ENCODE measurements around the gene RBMS2.

Gene RBMS2

GRCh38 chr12:56629459-56630179 is 108.0 kb downstream of the RBMS2 start:
- Histone ChIP-seq H4K20me1 (ENCODE audit: insufficient read depth, low read length) (no peaks in the 10 kb centered on the region), H3K79me2 (ENCODE audit: insufficient read depth, low read length) (peaks cover 52% of the 10 kb centered on the region), H3K4me2 (ENCODE audit: low read length) (peak overlapping the region; percentile 97), H3K27ac (ENCODE audit: low read depth, low read length, poor library complexity, severe bottlenecking) (peak overlapping the region; percentile 75), H2AFZ (ENCODE audit: low read length) (no peak overlapping the region), H3K36me3 (ENCODE audit: insufficient read depth, low read length) (peaks cover 15% of the 10 kb centered on the region; the same call in 1 of the 2 replicates), H3K9me2 (ENCODE audit: low read depth, low read length) (no peaks in the 10 kb centered on the region), H3F3A (ENCODE audit: insufficient read depth, low read length) (0 out of 2 replicates have a peak, but pooled peaks cover 4% of the 10 kb centered on the region), H3K9ac (ENCODE audit: low read length) (peak overlapping the region; percentile 88), H3K27me3 (ENCODE audit: insufficient read depth, low read length) (no peaks in the 10 kb centered on the region), H3K4me1 (ENCODE audit: insufficient read depth, low read length, severe bottlenecking) (peaks cover 63% of the 10 kb centered on the region), H3K4me3 (ENCODE audit: low read depth, low read length, poor library complexity, severe bottlenecking) (peak overlapping the region; percentile 87), H3K9me3 (ENCODE audit: low read length) (no peaks in the 10 kb centered on the region)
- TF ChIP-seq CTCF (IDR thresholded peaks at IDR 0.05; ENCODE audit: low read length) (no peak), EZH2 (IDR thresholded peaks at IDR 0.05; ENCODE audit: borderline replicate concordance, low read length) (no peak)

DNA sequence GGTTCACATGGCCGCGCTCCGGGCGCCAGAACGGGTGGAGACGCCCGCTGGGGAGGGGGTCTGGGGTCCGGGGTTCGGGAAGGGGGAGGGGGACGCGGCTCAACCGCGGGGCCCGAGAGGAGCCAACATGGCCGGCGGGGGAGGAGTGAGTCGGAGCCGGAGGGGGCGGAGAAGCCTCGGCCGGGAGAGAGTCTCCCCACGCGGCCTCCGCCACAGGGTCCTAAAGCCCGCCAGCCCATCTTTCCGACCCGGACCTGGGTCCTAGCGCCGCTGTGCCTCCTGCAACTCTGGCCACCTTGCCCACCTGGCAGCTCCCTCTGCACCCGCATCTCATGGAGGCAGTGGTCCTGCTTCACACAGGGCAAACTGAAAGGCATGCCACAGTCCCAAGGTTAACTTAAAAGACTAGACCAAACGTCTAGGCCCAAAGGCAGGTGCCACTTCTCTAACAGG is 108.6 kb downstream of the RBMS2 start, which contains the start of gene BAZ2A:
Gene BAZ2A (minus strand): TSS at position 147 of the 453 bp plus-strand sequence. CDS start 12,796 bp downstream, outside the sequence.
- Histone ChIP-seq H3K36me3 (ENCODE audit: insufficient read depth, low read length) (peaks cover 14% of the 10 kb centered on the region; the same call in 1 of the 2 replicates), H3K27me3 (ENCODE audit: insufficient read depth, low read length) (no peaks in the 10 kb centered on the region), H3K4me2 (ENCODE audit: low read length) (peak within 1 kb of the TSS; percentile 97), H3K9ac (ENCODE audit: low read length) (peak within 1 kb of the TSS; percentile 88), H3K27ac (ENCODE audit: low read depth, low read length, poor library complexity, severe bottlenecking) (peak within 1 kb of the TSS; percentile 75), H3K4me3 (ENCODE audit: low read depth, low read length, poor library complexity, severe bottlenecking) (peak within 1 kb of the TSS; percentile 87), H3K9me3 (ENCODE audit: low read length) (no peaks in the 10 kb centered on the region), H3K9me2 (ENCODE audit: low read depth, low read length) (no peaks in the 10 kb centered on the region), H3K79me2 (ENCODE audit: insufficient read depth, low read length) (peaks cover 46% of the 10 kb centered on the region), H3F3A (ENCODE audit: insufficient read depth, low read length) (0 out of 2 replicates have a peak, but pooled peaks cover 4% of the 10 kb centered on the region), H2AFZ (ENCODE audit: low read length) (no peak within 1 kb of the TSS), H3K4me1 (ENCODE audit: insufficient read depth, low read length, severe bottlenecking) (peaks cover 64% of the 10 kb centered on the region), H4K20me1 (ENCODE audit: insufficient read depth, low read length) (no peaks in the 10 kb centered on the region)
- TF ChIP-seq EZH2 (IDR thresholded peaks at IDR 0.05; ENCODE audit: borderline replicate concordance, low read length) (no peak), CTCF (IDR thresholded peaks at IDR 0.05; ENCODE audit: low read length) (no peak)

GRCh38 chr12:56631790-56632700 is 110.4 kb downstream of the RBMS2 start:
- H3K9ac ChIP-seq (ENCODE audit: low read length) = peak overlapping the region; percentile 27; the same call in 1 of the 2 replicates
- H4K20me1 ChIP-seq (ENCODE audit: insufficient read depth, low read length) = no peaks in the 10 kb centered on the region

More at GRCh38 chr12:56631790-56632700, 110.4 kb downstream of the RBMS2 start:
- Histone ChIP-seq H3F3A (ENCODE audit: insufficient read depth, low read length) (0 out of 2 replicates have a peak, but pooled peaks cover 4% of the 10 kb centered on the region), H3K79me2 (ENCODE audit: insufficient read depth, low read length) (peaks cover 28% of the 10 kb centered on the region), H3K27ac (ENCODE audit: low read depth, low read length, poor library complexity, severe bottlenecking) (peak overlapping the region; percentile 80), H3K36me3 (ENCODE audit: insufficient read depth, low read length) (peaks cover 2% of the 10 kb centered on the region; the same call in 1 of the 2 replicates), H3K9me3 (ENCODE audit: low read length) (no peaks in the 10 kb centered on the region), H3K9me2 (ENCODE audit: low read depth, low read length) (no peaks in the 10 kb centered on the region), H2AFZ (ENCODE audit: low read length) (no peak overlapping the region), H3K4me2 (ENCODE audit: low read length) (peak overlapping the region; percentile 96), H3K27me3 (ENCODE audit: insufficient read depth, low read length) (no peaks in the 10 kb centered on the region), H3K4me3 (ENCODE audit: low read depth, low read length, poor library complexity, severe bottlenecking) (peak overlapping the region; percentile 83), H3K4me1 (ENCODE audit: insufficient read depth, low read length, severe bottlenecking) (peaks cover 71% of the 10 kb centered on the region)
- TF ChIP-seq CTCF (IDR thresholded peaks at IDR 0.05; ENCODE audit: low read length) (no peak), EZH2 (IDR thresholded peaks at IDR 0.05; ENCODE audit: borderline replicate concordance, low read length) (no peak)
